HEK293 (cell line): ENCODE results near the gene COPS4.

Source experiments
- CTCF ChIA-PET: fragments of 350-600 bp; formaldehyde crosslinking; extraction: SDS; loops from one replicate; lab custom pipeline; 2021; ENCODE audit warnings: antibody characterized with exemption; lab: Yijun Ruan, JAX
- POLR2A ChIA-PET: fragments of 300-600 bp; formaldehyde crosslinking; extraction: SDS; loops from one replicate; lab custom pipeline; 2020; ENCODE audit warnings: antibody characterized with exemption, inconsistent platforms; lab: Yijun Ruan, JAX
- H3K27ac ChIP-seq: fragments of 200-500 bp; sonication (Bioruptor generic); 2 replicates; pipeline ENCODE4 v1.5.1; 2014; ENCODE audit warnings: low read depth, low read length, control low read depth, inconsistent platforms; ENCODE audit errors: extremely low read depth
- H3K36me3 ChIP-seq, 2 experiments: fragments of 200-500 bp in 1 of 2; sonication (Bioruptor generic) in 1 of 2; 1 replicate in 1 of 2; 2 replicates in 1 of 2; pipeline ENCODE4 v1.5.1; 2014 to 2017; ENCODE audit warnings: inconsistent platforms in 2 of 2, low read length in 2 of 2; ENCODE audit not compliant: control insufficient read depth in 2 of 2, insufficient read depth in 1 of 2
- H3K4me1 ChIP-seq: fragments of 200-500 bp; sonication (Bioruptor generic); 2 replicates; pipeline ENCODE4 v1.5.1; 2014; ENCODE audit warnings: mild to moderate bottlenecking, low read length, inconsistent platforms; ENCODE audit not compliant: control insufficient read depth, insufficient read depth
- H3K4me3 ChIP-seq: 2 replicates; pipeline ENCODE4 v1.5.1; 2011; ENCODE audit warnings: low read depth, mild to moderate bottlenecking, control low read depth, low read length, moderate library complexity
- H3K9me3 ChIP-seq: fragments of 200-500 bp; sonication (Bioruptor generic); 2 replicates; pipeline ENCODE4 v1.5.1; 2014; ENCODE audit warnings: low read depth, low read length, inconsistent platforms; ENCODE audit not compliant: control insufficient read depth, insufficient read depth
- PRDM2 ChIP-seq: fragments of 450-650 bp; formaldehyde crosslinking; IDR thresholded peaks from 2 replicates; pipeline ENCODE4 v1.5.1; 2016; ENCODE audit warnings: missing biosample characterization, missing genetic modification characterization, borderline replicate concordance
- RBAK ChIP-seq: fragments of 450-650 bp; formaldehyde crosslinking; IDR thresholded peaks from 2 replicates; pipeline ENCODE4 v1.5.1; 2016; ENCODE audit warnings: missing biosample characterization, missing genetic modification characterization
- ZBTB7A ChIP-seq: fragments of 450-650 bp; formaldehyde crosslinking; IDR thresholded peaks from 2 replicates; pipeline ENCODE4 v1.5.1; 2016; ENCODE audit warnings: low read depth, missing biosample characterization, missing genetic modification characterization
- ZNF169 ChIP-seq: fragments of 450-650 bp; formaldehyde crosslinking; IDR thresholded peaks from 2 replicates; pipeline ENCODE4 v1.5.1; 2016; ENCODE audit warnings: missing biosample characterization, missing genetic modification characterization
- ZNF184 ChIP-seq: fragments of 450-650 bp; IDR thresholded peaks from 2 replicates; pipeline ENCODE4 v1.5.1; 2018; ENCODE audit warnings: missing biosample characterization, mild to moderate bottlenecking, missing genetic modification characterization
- ZNF274 ChIP-seq, 2 experiments: fragments of 200-500 bp in 1 of 2; fragments of 450-650 bp in 1 of 2; sonication (Bioruptor generic) in 1 of 2; formaldehyde crosslinking in 1 of 2; IDR thresholded peaks; 2 replicates each; pipeline versions ENCODE4 v1.5.1 to v1.6.1; 2014 to 2016; ENCODE audit warnings: borderline replicate concordance in 1 of 2, inconsistent platforms in 1 of 2, low read length in 1 of 2, missing biosample characterization in 1 of 2, missing genetic modification characterization in 1 of 2
- ZNF302 ChIP-seq: fragments of 450-650 bp; formaldehyde crosslinking; IDR thresholded peaks from 2 replicates; pipeline ENCODE4 v1.5.1; 2016; ENCODE audit warnings: missing biosample characterization, missing genetic modification characterization, low read depth
- ZNF341 ChIP-seq: fragments of 450-650 bp; formaldehyde crosslinking; IDR thresholded peaks from 2 replicates; pipeline ENCODE4; 2016; ENCODE audit warnings: low read depth, missing biosample characterization, missing genetic modification characterization
- ZNF404 ChIP-seq: fragments of 450-650 bp; formaldehyde crosslinking; IDR thresholded peaks from 2 replicates; pipeline ENCODE4 v1.5.1; 2017; ENCODE audit warnings: missing biosample characterization, missing genetic modification characterization
- ZNF473 ChIP-seq: fragments of 450-650 bp; formaldehyde crosslinking; IDR thresholded peaks from 2 replicates; pipeline ENCODE4 v1.5.1; 2017; ENCODE audit warnings: missing biosample characterization, missing genetic modification characterization
- ZNF558 ChIP-seq: fragments of 450-650 bp; formaldehyde crosslinking; IDR thresholded peaks from 2 replicates; pipeline ENCODE4 v1.5.1; 2016; ENCODE audit warnings: missing biosample characterization, missing genetic modification characterization
- ZNF600 ChIP-seq: fragments of 450-650 bp; formaldehyde crosslinking; IDR thresholded peaks from 2 replicates; pipeline ENCODE4 v1.5.1; 2016; ENCODE audit warnings: missing biosample characterization, missing genetic modification characterization
- ZNF707 ChIP-seq: fragments of 450-650 bp; formaldehyde crosslinking; IDR thresholded peaks from 2 replicates; pipeline ENCODE4 v1.5.1; 2016; ENCODE audit warnings: missing biosample characterization, missing genetic modification characterization
- ZNF837 ChIP-seq: fragments of 450-650 bp; formaldehyde crosslinking; IDR thresholded peaks from 2 replicates; pipeline ENCODE4 v1.5.1; 2016; ENCODE audit warnings: missing biosample characterization, missing genetic modification characterization
- ZNF843 ChIP-seq: fragments of 450-650 bp; formaldehyde crosslinking; IDR thresholded peaks from 2 replicates; pipeline ENCODE4 v1.5.1; 2016; ENCODE audit warnings: missing biosample characterization, missing genetic modification characterization
- ZSCAN5A ChIP-seq: fragments of 450-650 bp; formaldehyde crosslinking; IDR thresholded peaks from 2 replicates; pipeline ENCODE4 v1.5.1; 2016; ENCODE audit warnings: missing biosample characterization, missing genetic modification characterization
- TF ChIP-seq, protein P1 (sequence below): fragments of 450-650 bp; formaldehyde crosslinking; IDR thresholded peaks from 2 replicates; pipeline ENCODE4 v1.5.1; 2017; ENCODE audit warnings: missing biosample characterization, mild to moderate bottlenecking, missing genetic modification characterization, moderate library complexity

COPS4 gene

DNA sequence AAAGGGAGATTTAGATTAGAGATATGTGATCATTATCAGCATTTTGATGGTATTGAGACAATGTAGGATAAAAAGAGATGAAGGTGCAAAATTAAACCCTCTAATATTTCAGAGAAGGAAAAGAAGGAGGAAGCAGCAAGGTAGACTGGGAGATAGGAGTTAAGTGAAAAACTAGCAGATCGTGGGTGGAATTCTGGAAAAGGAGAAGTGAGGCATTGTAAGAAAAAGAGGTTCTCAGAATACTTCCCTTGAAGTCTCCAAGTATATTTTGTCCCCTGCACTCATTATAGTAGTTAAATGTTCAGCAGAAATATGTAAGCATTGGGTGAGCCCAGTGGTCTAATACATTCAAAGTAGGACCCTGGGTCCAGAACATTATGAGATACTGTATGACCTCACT is 30.3 kb downstream of the COPS4 start:
- TF ChIP-seq ZNF404 (tag by site-specific recombination) (no peak), ZBTB7A (tag by site-specific recombination) (no peak), ZSCAN5A (tag by site-specific recombination) (no peak), ZNF184 (tag by site-specific recombination) (no peak), ZNF837 (tag by site-specific recombination) (no peak), ZNF473 (tag by site-specific recombination) (no peak), ZNF843 (tag by site-specific recombination) (no peak), ZNF558 (no peak), ZNF707 (no peak)
- Histone ChIP-seq H3K27ac (no peak overlapping the region), H3K9me3 (no peaks in the 10 kb centered on the region), H3K36me3 (peaks cover 33 to 83% of the 10 kb centered on the region in 2 experiments), H3K4me3 (no peak overlapping the region), H3K4me1 (no peaks in the 10 kb centered on the region)
- CTCF ChIA-PET, result no interaction called here
- POLR2A ChIA-PET, result no interaction called here

GRCh38 chr4:83067058-83067639 is 32.2 kb downstream of the COPS4 start:
- CTCF ChIA-PET, result no interaction called here
- H3K27ac ChIP-seq, result no peak overlapping the region
- no peaks in the 10 kb centered on the region for H3K4me1 ChIP-seq

More at GRCh38 chr4:83067058-83067639, 32.2 kb downstream of the COPS4 start:
- H3K9me3 ChIP-seq, result no peaks in the 10 kb centered on the region
- POLR2A ChIA-PET, result interaction anchor here (0.8 kb wide), 1 partner anchor 32 kb away, joined by 5 read pairs; the partner anchor contains the start of gene COPS4
- TF ChIP-seq, protein P1, sequence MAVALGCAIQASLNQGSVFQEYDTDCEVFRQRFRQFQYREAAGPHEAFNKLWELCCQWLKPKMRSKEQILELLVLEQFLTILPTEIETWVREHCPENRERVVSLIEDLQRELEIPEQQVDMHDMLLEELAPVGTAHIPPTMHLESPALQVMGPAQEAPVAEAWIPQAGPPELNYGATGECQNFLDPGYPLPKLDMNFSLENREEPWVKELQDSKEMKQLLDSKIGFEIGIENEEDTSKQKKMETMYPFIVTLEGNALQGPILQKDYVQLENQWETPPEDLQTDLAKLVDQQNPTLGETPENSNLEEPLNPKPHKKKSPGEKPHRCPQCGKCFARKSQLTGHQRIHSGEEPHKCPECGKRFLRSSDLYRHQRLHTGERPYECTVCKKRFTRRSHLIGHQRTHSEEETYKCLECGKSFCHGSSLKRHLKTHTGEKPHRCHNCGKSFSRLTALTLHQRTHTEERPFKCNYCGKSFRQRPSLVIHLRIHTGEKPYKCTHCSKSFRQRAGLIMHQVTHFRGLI (tag by site-specific recombination), result 0 out of 2 replicates have a peak, but pooled peaks have one; percentile 16
- TF ChIP-seq ZNF169 (tag by site-specific recombination) (no peak), PRDM2 (tag by site-specific recombination) (no peak), ZNF600 (tag by site-specific recombination) (0 out of 2 replicates have a peak, but pooled peaks have one; percentile 25), ZNF302 (tag by site-specific recombination) (no peak), ZNF341 (tag by site-specific recombination) (no peak), ZNF274 (IDR thresholded peaks at IDR 0.05; ENCODE audit: low read length) (no peak), ZNF274 (tag by site-specific recombination; IDR thresholded peaks at IDR 0.05; ENCODE audit: borderline replicate concordance) (no peak), RBAK (tag by site-specific recombination) (no peak)
- H3K36me3 ChIP-seq, result peaks cover 27 to 81% of the 10 kb centered on the region in 2 experiments
- no peak overlapping the region for H3K4me3 ChIP-seq
